Gastrocnemius medialis (tissue), 4 donors: ENCODE measurements around the gene FOS. TPM values are rescaled to one million over a fixed set of nuclear protein-coding genes. Genes with fewer than 3 reads are reported as not detected.

ENCODE experiments used
- ATAC-seq, 2 donors: fragments of 150-250 bp; one replicate each; pipeline ENCODE4 v1.9.1; 2016
- DNase-seq, 2 donors: peaks; one replicate each; pipeline ENCODE4 v3.0.0-alpha.2; 2019
- H3K27ac ChIP-seq, 4 donors: fragments of 200-600 bp; sonication (generic); 1 replicate in 1 of 4; 2 replicates in 3 of 4; pipeline ENCODE4 v1.5.1; 2016 to 2018; ENCODE audit warnings: mild to moderate bottlenecking in 2 of 4, moderate library complexity in 1 of 4
- H3K27me3 ChIP-seq, 3 donors: fragments of 200-600 bp; sonication (generic) in 2 of 3; 1 replicate in 1 of 3; 2 replicates in 2 of 3; pipeline versions ENCODE4 v1.5.1 to v1.6.0; 2016 to 2019; ENCODE audit warnings: mild to moderate bottlenecking in 1 of 3, moderate library complexity in 1 of 3
- H3K36me3 ChIP-seq, 2 donors: fragments of 200-600 bp; sonication (generic) in 1 of 2; one replicate each; pipeline ENCODE4 v1.5.1; 2017 to 2018
- H3K4me1 ChIP-seq, 2 donors: fragments of 200-600 bp; sonication (generic) in 1 of 2; one replicate each; pipeline ENCODE4 v1.5.1; 2016 to 2017; ENCODE audit warnings: mild to moderate bottlenecking in 2 of 2
- H3K4me3 ChIP-seq, 4 donors: fragments of 200-600 bp; sonication (generic) in 3 of 4; 1 replicate in 1 of 4; 2 replicates in 3 of 4; pipeline ENCODE4 v1.5.1; 2016 to 2019; ENCODE audit warnings: mild to moderate bottlenecking in 2 of 4
- H3K9me3 ChIP-seq, 3 donors: fragments of 200-600 bp; sonication (generic) in 2 of 3; 1 replicate in 1 of 3; 2 replicates in 2 of 3; pipeline ENCODE4 v1.5.1; 2016 to 2019
- POLR2A ChIP-seq, 2 donors: fragments of 450-650 bp; IDR thresholded peaks; one replicate each; pipeline ENCODE4 v1.6.1; 2017; ENCODE audit warnings: antibody characterized with exemption in 2 of 2, mild to moderate bottlenecking in 2 of 2, moderate library complexity in 2 of 2
- in situ Hi-C, 4 donors: fragments of 200-750 bp; cut with MboI; loops; one replicate each; pipeline versions ENCODE4 v1.15.0 to v1.8.0; 2017; ENCODE audit warnings: low sequenced_read_pairs in 4 of 4
- intact Hi-C: fragments of 100-400 bp; cut with DNase I; formaldehyde crosslinking; loops from one replicate; pipeline ENCODE4 v1.15.1; 2023; ENCODE audit warnings: low total_unique reads
- total RNA-seq, 4 donors: library from RNA; depleted of rRNA; stranded (reverse); fragments of >200 nt; gene quantifications; one replicate each; pipeline versions ENCODE4 v1.1.0 to v1.2.3, GENCODE V29; 2016
- TF ChIP-seq, protein P1 (sequence below), 5 experiments: fragments of 450-650 bp in 3 of 5; fragments of 200-600 bp in 2 of 5; sonication (generic) in 2 of 5; IDR thresholded peaks in 4 of 5; conservative IDR thresholded peaks in 1 of 5; 1 replicate in 4 of 5; 2 replicates in 1 of 5; pipeline ENCODE4 v1.5.1; 2016 to 2019; ENCODE audit warnings: antibody characterized with exemption in 5 of 5, mild to moderate bottlenecking in 3 of 5, moderate library complexity in 3 of 5

Gene FOS
- total RNA-seq, 4 donors from 2014 or later: 16.3 to 110 (median 53.5) TPM

DNA sequence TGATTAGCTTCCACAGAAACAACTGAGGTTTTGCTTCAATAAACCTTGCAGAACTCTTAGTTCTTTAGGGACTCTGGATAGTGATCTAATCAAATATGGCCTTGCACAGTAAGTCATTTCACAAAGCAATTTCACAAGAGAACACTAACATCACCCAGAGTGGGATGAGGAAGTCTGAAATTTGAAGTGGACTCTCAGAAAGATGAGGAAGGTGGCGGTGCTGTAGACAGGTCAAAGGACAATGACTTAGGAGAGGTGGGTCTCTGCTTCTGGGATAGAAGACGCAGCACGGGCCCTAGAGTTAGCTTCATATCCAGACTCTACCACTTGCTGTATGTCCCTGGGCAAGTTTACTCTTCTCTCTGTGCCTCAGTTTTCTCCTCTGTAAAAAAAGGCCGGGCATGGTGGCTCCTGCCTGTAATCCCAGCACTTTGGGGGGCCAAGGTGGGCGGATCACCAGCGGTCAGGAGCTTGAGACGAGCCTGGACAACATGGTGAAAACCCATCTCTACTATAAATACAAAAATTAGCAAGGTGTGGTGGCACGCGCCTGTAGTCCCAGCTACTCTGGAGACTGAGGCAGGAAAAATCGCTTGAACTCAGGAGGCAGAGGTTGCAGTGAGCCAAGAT is 18.9 kb downstream of the FOS start:
- no peaks in the 10 kb centered on the region for H3K36me3 ChIP-seq
- H3K27me3 ChIP-seq: no peaks in the 10 kb centered on the region
- H3K9me3 ChIP-seq: no peaks in the 10 kb centered on the region
- H3K4me3 ChIP-seq: no peak overlapping the region
- ATAC-seq (no peak), DNase-seq (peak in 1 of 2 donors; percentile 9)
- peaks cover 22 to 24% of the 10 kb centered on the region in 2 donors for H3K4me1 ChIP-seq
- TF ChIP-seq, protein P1, sequence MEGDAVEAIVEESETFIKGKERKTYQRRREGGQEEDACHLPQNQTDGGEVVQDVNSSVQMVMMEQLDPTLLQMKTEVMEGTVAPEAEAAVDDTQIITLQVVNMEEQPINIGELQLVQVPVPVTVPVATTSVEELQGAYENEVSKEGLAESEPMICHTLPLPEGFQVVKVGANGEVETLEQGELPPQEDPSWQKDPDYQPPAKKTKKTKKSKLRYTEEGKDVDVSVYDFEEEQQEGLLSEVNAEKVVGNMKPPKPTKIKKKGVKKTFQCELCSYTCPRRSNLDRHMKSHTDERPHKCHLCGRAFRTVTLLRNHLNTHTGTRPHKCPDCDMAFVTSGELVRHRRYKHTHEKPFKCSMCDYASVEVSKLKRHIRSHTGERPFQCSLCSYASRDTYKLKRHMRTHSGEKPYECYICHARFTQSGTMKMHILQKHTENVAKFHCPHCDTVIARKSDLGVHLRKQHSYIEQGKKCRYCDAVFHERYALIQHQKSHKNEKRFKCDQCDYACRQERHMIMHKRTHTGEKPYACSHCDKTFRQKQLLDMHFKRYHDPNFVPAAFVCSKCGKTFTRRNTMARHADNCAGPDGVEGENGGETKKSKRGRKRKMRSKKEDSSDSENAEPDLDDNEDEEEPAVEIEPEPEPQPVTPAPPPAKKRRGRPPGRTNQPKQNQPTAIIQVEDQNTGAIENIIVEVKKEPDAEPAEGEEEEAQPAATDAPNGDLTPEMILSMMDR (IDR thresholded peaks at IDR 0.05 in 4 of 5, conservative IDR thresholded peaks at IDR 0.05 in 1 of 5): no peak
- no peak for TF ChIP-seq POLR2A (IDR thresholded peaks at IDR 0.05)
- in situ Hi-C loops: loop anchor here in 1 of 4 donors (10.0 kb wide), 1 partner anchor 63 kb away; no protein-coding TSS in a partner anchor
- H3K27ac ChIP-seq: no peak overlapping the region
- intact Hi-C loops: no loop called here

DNA sequence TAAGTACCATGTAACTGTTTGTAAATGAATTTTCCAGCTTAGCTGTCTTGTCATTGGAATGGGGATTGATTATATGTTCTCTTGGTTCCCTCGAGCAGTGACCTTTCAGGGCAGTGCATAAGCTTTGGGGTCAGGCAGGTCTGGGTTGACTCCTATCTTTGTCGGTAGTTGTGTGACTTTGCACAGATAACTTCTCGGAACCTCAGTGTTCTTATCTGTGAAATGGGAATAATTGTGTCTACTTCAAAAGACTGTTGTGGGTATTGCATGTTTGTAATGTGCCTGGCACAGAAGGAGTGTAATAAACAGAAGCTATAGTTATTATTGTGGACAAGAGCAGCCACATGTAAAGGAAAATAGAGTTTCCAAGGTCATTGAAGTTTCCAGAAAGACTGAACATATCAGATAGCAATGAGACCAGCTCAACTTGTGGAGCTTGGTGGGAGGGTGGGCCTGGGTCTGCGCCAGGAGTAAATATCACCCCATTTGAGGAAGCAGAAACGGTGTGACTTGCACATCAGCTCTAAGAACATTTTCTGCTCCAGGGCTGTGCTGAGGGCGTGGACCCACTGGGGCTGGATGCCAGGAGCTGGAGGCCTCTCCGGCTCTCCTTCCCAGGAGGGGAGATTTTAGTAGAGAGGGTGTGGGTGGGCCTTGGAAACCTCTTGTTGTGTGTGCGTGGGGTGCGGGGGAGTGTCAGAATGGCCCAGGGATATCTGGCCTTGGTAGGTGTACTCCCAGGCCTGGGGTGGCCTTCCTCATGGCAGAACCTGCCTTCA is 19.7 kb downstream of the FOS start:
- ATAC-seq (no peak), DNase-seq (peak; percentile 46 to 66)
- peaks cover 20 to 23% of the 10 kb centered on the region in 2 donors for H3K4me1 ChIP-seq
- no peak for TF ChIP-seq POLR2A (IDR thresholded peaks at IDR 0.05)
- TF ChIP-seq, protein P1 (IDR thresholded peaks at IDR 0.05 in 4 of 5, conservative IDR thresholded peaks at IDR 0.05 in 1 of 5): no peak
- in situ Hi-C loops (loop anchor here in 1 of 4 donors (10.0 kb wide), 1 partner anchor 64 kb away; no protein-coding TSS in a partner anchor), intact Hi-C loops (no loop called here)
- no peak overlapping the region for H3K4me3 ChIP-seq
- H3K36me3 ChIP-seq: no peaks in the 10 kb centered on the region
- H3K27me3 ChIP-seq: no peaks in the 10 kb centered on the region
- peak overlapping the region; percentile 18 to 59 (median 53) for H3K27ac ChIP-seq
- no peaks in the 10 kb centered on the region for H3K9me3 ChIP-seq

DNA sequence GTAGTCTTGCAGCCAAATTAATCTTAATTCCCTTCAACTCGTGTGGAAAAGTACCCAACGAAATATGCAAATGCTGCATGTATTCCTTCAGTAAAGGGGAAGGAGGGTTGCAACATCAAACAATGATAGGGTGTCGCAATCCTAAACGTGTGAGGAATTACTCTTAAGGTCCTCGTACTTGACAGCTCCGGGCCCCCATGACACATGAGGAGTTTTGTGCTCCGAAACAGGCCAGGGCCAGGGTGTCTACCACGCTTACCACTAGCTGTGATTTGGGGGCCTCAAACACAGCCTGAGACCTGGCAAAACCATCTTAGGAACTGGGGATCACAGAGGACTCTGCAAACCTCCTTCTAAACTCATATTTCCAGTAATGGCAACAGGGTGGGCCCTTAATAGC is 20.4 kb downstream of the FOS start:
- DNase-seq (peak in 1 of 2 donors; percentile 58), ATAC-seq (no peak)
- peaks cover 17 to 19% of the 10 kb centered on the region in 2 donors for H3K4me1 ChIP-seq
- H3K4me3 ChIP-seq: no peak overlapping the region
- H3K9me3 ChIP-seq: no peaks in the 10 kb centered on the region
- no peaks in the 10 kb centered on the region for H3K36me3 ChIP-seq
- intact Hi-C loops: no loop called here
- no peak for TF ChIP-seq POLR2A (IDR thresholded peaks at IDR 0.05)
- peak overlapping the region; percentile 18 to 59 (median 53) for H3K27ac ChIP-seq
- no peaks in the 10 kb centered on the region for H3K27me3 ChIP-seq
- in situ Hi-C loops: loop anchor here in 1 of 4 donors (10.0 kb wide), 1 partner anchor 64 kb away; no protein-coding TSS in a partner anchor

DNA sequence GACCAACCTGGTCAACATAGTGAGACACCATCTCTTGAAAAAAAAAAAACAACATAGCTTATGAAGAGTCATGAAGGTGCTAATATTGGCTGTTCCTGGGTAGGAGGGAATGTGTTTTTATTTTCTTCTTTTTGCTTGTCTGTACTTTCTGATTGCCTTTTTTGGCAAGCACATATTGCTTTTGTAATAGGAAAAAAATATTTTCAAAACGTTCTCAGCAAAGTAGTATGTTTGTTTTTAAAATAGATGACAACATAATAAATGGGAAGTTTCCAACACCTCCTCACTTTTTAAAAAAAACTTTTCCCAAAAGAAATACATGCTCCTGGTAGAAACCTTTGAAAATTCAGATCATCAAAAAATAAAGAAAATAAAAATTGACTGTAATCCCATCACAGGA is 20.9 kb downstream of the FOS start:
- peaks cover 16% of the 10 kb centered on the region in 2 donors for H3K4me1 ChIP-seq

More for the DNA sequence above, 20.9 kb downstream of the FOS start:
- DNase-seq (no peak), ATAC-seq (no peak)
- in situ Hi-C loops (loop anchor here in 1 of 4 donors (10.0 kb wide), 1 partner anchor 65 kb away; no protein-coding TSS in a partner anchor), intact Hi-C loops (no loop called here)
- H3K9me3 ChIP-seq: no peaks in the 10 kb centered on the region
- H3K27me3 ChIP-seq: no peaks in the 10 kb centered on the region
- H3K27ac ChIP-seq: peak overlapping the region; percentile 14 to 59 (median 53)
- no peak for TF ChIP-seq POLR2A (IDR thresholded peaks at IDR 0.05)
- TF ChIP-seq, protein P1 (IDR thresholded peaks at IDR 0.05 in 4 of 5, conservative IDR thresholded peaks at IDR 0.05 in 1 of 5): no peak
- H3K4me3 ChIP-seq: no peak overlapping the region
- H3K36me3 ChIP-seq: no peaks in the 10 kb centered on the region
